Endothelial cell of umbilical vein (primary cell): ENCODE results near the gene TECPR2. TPM values are rescaled to one million over a fixed set of nuclear protein-coding genes. Genes with fewer than 3 reads are reported as not detected.

ENCODE experiments used
- BruUV-seq: library from RNA; stranded (reverse); fragments of 400-500 nt; replicated peaks from 2 replicates; lab custom pipeline; 2021; lab: Mats Ljungman, UMichigan
- CTCF ChIA-PET: fragments of 300-600, 350-600 bp; sonication (Branson Sonifier 250); formaldehyde crosslinking; loops from one replicate; lab custom pipeline; 2021; ENCODE audit warnings: antibody characterized with exemption, inconsistent platforms; lab: Charles Lee
- POLR2A ChIA-PET: fragments of 300-600, 350-600 bp; sonication (Branson Sonifier 250); formaldehyde crosslinking; loops from one replicate; lab custom pipeline; 2021; ENCODE audit warnings: antibody characterized with exemption, inconsistent platforms; lab: Charles Lee
- DNase-seq: peaks from one replicate; pipeline ENCODE4 v3.0.0-alpha.2; 2011; ENCODE audit warnings: low read depth, low spot score
- FAIRE-seq: peaks from 2 replicates; lab custom pipeline; 2011; peaks lifted over from hg19 to GRCh38; lab: Jason Lieb, UNC
- H2AFZ ChIP-seq: 2 replicates; pipeline ENCODE4 v1.6.0; 2012; ENCODE audit warnings: low read depth, low read length, control low read depth, inconsistent platforms
- H3K27ac ChIP-seq: 2 replicates; pipeline ENCODE4 v1.5.1; 2011; ENCODE audit warnings: low read depth, mild to moderate bottlenecking, control low read depth, low read length, moderate library complexity; ENCODE audit not compliant: insufficient read depth
- H3K27me3 ChIP-seq, 2 experiments: 2 replicates each; pipeline versions ENCODE4 v1.6.0 to v1.6.1; 2011; ENCODE audit warnings: low read length in 2 of 2, mixed read lengths in 1 of 2; ENCODE audit not compliant: control insufficient read depth in 2 of 2, insufficient read depth in 2 of 2
- H3K36me3 ChIP-seq, 2 experiments: 2 replicates in 1 of 2; 3 replicates in 1 of 2; pipeline ENCODE4 v1.5.1; 2011; ENCODE audit warnings: low read length in 2 of 2, mild to moderate bottlenecking in 1 of 2, moderate library complexity in 1 of 2; ENCODE audit not compliant: control insufficient read depth in 2 of 2, insufficient read depth in 2 of 2; ENCODE audit errors: extremely low read depth in 1 of 2
- H3K4me1 ChIP-seq: 3 replicates; pipeline ENCODE4 v1.5.1; 2011; ENCODE audit warnings: mild to moderate bottlenecking, low read length; ENCODE audit not compliant: control insufficient read depth, insufficient read depth; ENCODE audit errors: extremely low read depth
- H3K4me2 ChIP-seq: 2 replicates; pipeline ENCODE4 v1.6.1; 2011; ENCODE audit warnings: low read length, control low read depth, mixed read lengths; ENCODE audit not compliant: insufficient read depth
- H3K4me3 ChIP-seq, 3 experiments: fragments of 200-600 bp in 1 of 3; sonication (generic), shearing (Covaris generic) in 1 of 3; replicated peaks in 1 of 3; 2 replicates each; pipeline ENCODE4 v1.5.1; 2011 to 2016; ENCODE audit warnings: control low read depth in 3 of 3, low read length in 3 of 3, mild to moderate bottlenecking in 2 of 3, inconsistent platforms in 1 of 3, low read depth in 1 of 3, moderate library complexity in 1 of 3; ENCODE audit not compliant: insufficient read depth in 1 of 3
- H3K79me2 ChIP-seq: 2 replicates; pipeline ENCODE4 v1.6.0; 2012; ENCODE audit warnings: low read length, inconsistent platforms; ENCODE audit not compliant: control insufficient read depth, insufficient read depth
- H3K9ac ChIP-seq: replicated peaks from 2 replicates; pipeline ENCODE3; 2011; ENCODE audit warnings: low read length, control low read depth; ENCODE audit not compliant: insufficient read depth; ENCODE audit errors: extremely low read depth
- H3K9me1 ChIP-seq: replicated peaks from 3 replicates; pipeline ENCODE4 v1.6.0; 2011; ENCODE audit warnings: mild to moderate bottlenecking, low read length; ENCODE audit not compliant: control insufficient read depth, insufficient read depth; ENCODE audit errors: extremely low read depth
- H3K9me3 ChIP-seq: replicated peaks from 2 replicates; pipeline ENCODE4 v1.5.1; 2012; ENCODE audit warnings: low read length, inconsistent platforms; ENCODE audit not compliant: control insufficient read depth, insufficient read depth
- H4K20me1 ChIP-seq: replicated peaks from 2 replicates; pipeline ENCODE3; 2011; ENCODE audit warnings: mild to moderate bottlenecking, low read length; ENCODE audit not compliant: control insufficient read depth, insufficient read depth; ENCODE audit errors: extremely low read depth
- EZH2 ChIP-seq: IDR thresholded peaks from 2 replicates; pipeline ENCODE4 v1.6.1; 2012; ENCODE audit warnings: borderline replicate concordance, low read depth, mild to moderate bottlenecking, moderate library complexity, low read length, inconsistent platforms; ENCODE audit not compliant: severe bottlenecking
- FOS ChIP-seq: IDR thresholded peaks from 2 replicates; pipeline ENCODE4 v1.6.1; 2011; ENCODE audit warnings: mild to moderate bottlenecking, low read length, moderate library complexity, borderline replicate concordance; ENCODE audit not compliant: insufficient read depth
- GATA2 ChIP-seq: IDR thresholded peaks from 2 replicates; pipeline ENCODE4 v1.7.0; 2011; ENCODE audit warnings: low read depth, mild to moderate bottlenecking, moderate library complexity, mixed read lengths, low read length; ENCODE audit not compliant: insufficient read length, insufficient read depth
- JUN ChIP-seq: IDR thresholded peaks from 2 replicates; pipeline ENCODE4 v1.6.1; 2011; ENCODE audit warnings: borderline replicate concordance, low read depth; ENCODE audit not compliant: insufficient read length, insufficient read depth
- MYC ChIP-seq: IDR thresholded peaks from one replicate; pipeline ENCODE4 v1.6.1; 2011; ENCODE audit warnings: mild to moderate bottlenecking, low read depth, low read length
- POLR2A ChIP-seq: IDR thresholded peaks from 2 replicates; pipeline ENCODE4 v1.6.1; 2012; ENCODE audit warnings: low read depth, mild to moderate bottlenecking, control low read depth, low read length
- POLR2AphosphoS5 ChIP-seq: IDR thresholded peaks from 2 replicates; pipeline ENCODE4 v1.6.1; 2012; ENCODE audit warnings: low read depth, mild to moderate bottlenecking, control low read depth, low read length, moderate library complexity; ENCODE audit not compliant: insufficient read depth
- dilution Hi-C: fragments of 300-500 bp; cut with MboI; formaldehyde crosslinking; loops from one replicate; pipeline ENCODE4 v1.15.0; 2019; ENCODE audit warnings: low sequenced_read_pairs; ENCODE audit not compliant: extremely low pct_ligation_motif_present
- intact Hi-C: fragments of 100-400 bp; cut with micrococcal nuclease; formaldehyde crosslinking; loops from one replicate; pipeline ENCODE4 v1.10.0; 2022
- polyA plus RNA-seq, 4 experiments: library from polyadenylated mRNA; depleted of rRNA in 3 of 4; stranded (reverse) in 3 of 4; unstranded in 1 of 4; fragments of >200 nt; gene quantifications; 2 replicates each; pipeline versions ENCODE4 v1.2.1 to v1.2.3, GENCODE V29; 2011 to 2012; ENCODE audit warnings: missing spikeins in 1 of 4
- total RNA-seq: library from RNA; stranded (reverse); gene quantifications from 2 replicates; pipeline ENCODE4 v1.2.3, GENCODE V29; 2021
- TF ChIP-seq, protein P1 (sequence below), 2 donors: IDR thresholded peaks; 1 replicate in 1 of 2; 2 replicates in 1 of 2; pipeline ENCODE4 v1.5.1; 2011; ENCODE audit warnings: low read length in 2 of 2, mild to moderate bottlenecking in 2 of 2, moderate library complexity in 2 of 2, control low read depth in 1 of 2, inconsistent platforms in 1 of 2, low read depth in 1 of 2; ENCODE audit not compliant: insufficient read depth in 1 of 2; ENCODE audit errors: extremely low read depth in 1 of 2
- TF ChIP-seq, protein P2 (sequence below): IDR thresholded peaks from 2 replicates; pipeline ENCODE4 v1.6.1; 2011; ENCODE audit not compliant: insufficient read depth, insufficient read length

TECPR2 gene
- total and polyA plus RNA-seq, 2 donors (not counting 3 experiments of a cell fraction or from before 2014, with no cell fraction given) = 8.9 to 21.5 TPM

DNA sequence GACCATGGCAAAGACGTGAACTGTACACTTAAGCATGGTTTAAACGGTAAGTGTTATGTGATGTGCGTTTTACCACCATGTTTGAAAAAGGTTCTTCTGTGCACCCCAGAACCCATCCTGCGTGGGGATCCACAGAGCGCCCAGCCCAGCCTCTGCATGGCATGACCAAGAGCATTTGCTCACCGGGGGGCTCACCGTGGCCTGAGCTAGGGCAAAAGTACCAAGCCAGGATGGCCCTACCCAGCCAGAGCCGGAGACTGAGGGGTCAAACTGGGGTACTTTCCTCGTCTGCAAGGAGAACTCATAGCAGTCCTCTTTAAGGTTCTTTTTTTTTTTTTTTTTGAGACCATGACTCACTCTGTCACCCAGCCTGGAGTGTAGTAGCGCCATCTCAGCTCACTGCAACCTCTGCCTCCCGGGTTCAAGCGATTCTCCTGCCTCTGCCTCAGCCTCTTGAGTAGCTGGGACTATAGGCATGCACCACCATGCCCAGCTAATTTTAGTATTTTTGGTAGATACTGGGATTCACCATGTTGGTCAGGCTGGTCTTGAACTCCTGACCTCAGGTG, 163.3 kb downstream of the TECPR2 start:
- H3K9me1 ChIP-seq = no peaks in the 10 kb centered on the region
- ChIA-PET CTCF (interaction anchor here (0.5 to 2.6 kb wide), 3 partner anchors 10 to 88 kb away, joined by 3 to 10 read pairs (median 3); no protein-coding TSS in a partner anchor), POLR2A (no interaction called here)
- H3K9ac ChIP-seq = no peak overlapping the region
- no peaks in the 10 kb centered on the region for H3K36me3 ChIP-seq
- no peaks in the 10 kb centered on the region for H3K79me2 ChIP-seq
- peaks cover 28% of the 10 kb centered on the region for H3K4me1 ChIP-seq
- intact Hi-C loops (loop anchor here (1.0 to 10.0 kb wide), 3 partner anchors 129 to 392 kb away; no protein-coding TSS in a partner anchor), dilution Hi-C loops (no loop called here)
- H2AFZ ChIP-seq = peak overlapping the region; percentile 53
- no TSS peak for BruUV-seq
- H3K27me3 ChIP-seq = no peaks in the 10 kb centered on the region
- H3K9me3 ChIP-seq = no peaks in the 10 kb centered on the region
- TF ChIP-seq, protein P1, sequence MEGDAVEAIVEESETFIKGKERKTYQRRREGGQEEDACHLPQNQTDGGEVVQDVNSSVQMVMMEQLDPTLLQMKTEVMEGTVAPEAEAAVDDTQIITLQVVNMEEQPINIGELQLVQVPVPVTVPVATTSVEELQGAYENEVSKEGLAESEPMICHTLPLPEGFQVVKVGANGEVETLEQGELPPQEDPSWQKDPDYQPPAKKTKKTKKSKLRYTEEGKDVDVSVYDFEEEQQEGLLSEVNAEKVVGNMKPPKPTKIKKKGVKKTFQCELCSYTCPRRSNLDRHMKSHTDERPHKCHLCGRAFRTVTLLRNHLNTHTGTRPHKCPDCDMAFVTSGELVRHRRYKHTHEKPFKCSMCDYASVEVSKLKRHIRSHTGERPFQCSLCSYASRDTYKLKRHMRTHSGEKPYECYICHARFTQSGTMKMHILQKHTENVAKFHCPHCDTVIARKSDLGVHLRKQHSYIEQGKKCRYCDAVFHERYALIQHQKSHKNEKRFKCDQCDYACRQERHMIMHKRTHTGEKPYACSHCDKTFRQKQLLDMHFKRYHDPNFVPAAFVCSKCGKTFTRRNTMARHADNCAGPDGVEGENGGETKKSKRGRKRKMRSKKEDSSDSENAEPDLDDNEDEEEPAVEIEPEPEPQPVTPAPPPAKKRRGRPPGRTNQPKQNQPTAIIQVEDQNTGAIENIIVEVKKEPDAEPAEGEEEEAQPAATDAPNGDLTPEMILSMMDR (IDR thresholded peaks at IDR 0.05; ENCODE audit: extremely low read depth in 1 of 2, insufficient read depth in 1 of 2, low read depth in 1 of 2, low read length in 2 of 2) = no peak
- TF ChIP-seq EZH2 (no peak), JUN (no peak), POLR2AphosphoS5 (no peak), POLR2A (no peak), GATA2 (no peak), MYC (no peak), FOS (no peak)
- TF ChIP-seq, protein P2, sequence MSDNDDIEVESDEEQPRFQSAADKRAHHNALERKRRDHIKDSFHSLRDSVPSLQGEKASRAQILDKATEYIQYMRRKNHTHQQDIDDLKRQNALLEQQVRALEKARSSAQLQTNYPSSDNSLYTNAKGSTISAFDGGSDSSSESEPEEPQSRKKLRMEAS = no peak
- no peak overlapping the region for H3K27ac ChIP-seq
- no peaks in the 10 kb centered on the region for H4K20me1 ChIP-seq
- H3K4me3 ChIP-seq = no peak overlapping the region
- no peak overlapping the region for H3K4me2 ChIP-seq
- no peak for FAIRE-seq
- no peak for DNase-seq
